Fibroblast of lung (primary cell): ENCODE results near the gene MGAT5.
"Not testable (repeated sequence)": the region's sequence is repeated elsewhere in the genome, so short reads cannot be mapped to it uniquely, and the experiment has no call there.

ENCODE experiments used
- CTCF ChIP-seq, 2 donors: IDR thresholded peaks in 1 of 2; conservative IDR thresholded peaks in 1 of 2; 1 replicate in 1 of 2; 2 replicates in 1 of 2; pipeline ENCODE4 v1.5.1; 2011 to 2012; ENCODE audit warnings: low read length in 2 of 2, control low read depth in 1 of 2, inconsistent platforms in 1 of 2, low read depth in 1 of 2, mild to moderate bottlenecking in 1 of 2
- EZH2 ChIP-seq: IDR thresholded peaks from 2 replicates; pipeline ENCODE4 v1.5.1; 2012; ENCODE audit warnings: low read length, control low read depth, mild to moderate bottlenecking; ENCODE audit errors: missing control alignments

DNA sequence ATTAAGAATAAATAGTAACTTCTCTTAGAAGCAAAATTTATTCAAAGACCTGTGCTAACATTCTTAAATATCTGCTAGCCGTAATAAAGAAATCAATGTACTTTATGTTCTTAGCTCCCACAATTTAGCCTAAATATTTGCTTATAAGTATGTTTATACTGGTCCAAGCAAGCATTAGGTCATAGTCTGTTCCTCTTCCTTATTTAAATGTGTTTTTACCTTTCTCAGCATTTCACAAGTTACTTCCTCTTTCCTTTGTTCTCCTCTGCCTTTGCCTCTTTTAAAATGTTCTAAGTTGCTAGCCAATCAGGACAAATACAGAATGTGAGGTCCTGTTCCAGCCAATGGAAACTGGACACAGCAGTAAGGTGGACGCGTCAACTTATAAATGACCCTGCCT lies 40.7 kb downstream of the MGAT5 start:
- not testable (repeated sequence) for TF ChIP-seq CTCF (conservative IDR thresholded peaks at IDR 0.05 in 1 of 2, IDR thresholded peaks at IDR 0.05 in 1 of 2; ENCODE audit: low read depth in 1 of 2, low read length in 2 of 2); EZH2
